Mesendoderm (in vitro differentiated cells): ENCODE measurements around the gene CSNK1D.

Experiments
- DNase-seq: peaks from one replicate; pipeline ENCODE4 v3.0.0; 2013
- H2AK5ac ChIP-seq: 2 replicates; pipeline ENCODE4 v1.6.1; 2013; ENCODE audit warnings: low read length, inconsistent platforms
- H2BK120ac ChIP-seq: 2 replicates; pipeline ENCODE4 v1.6.1; 2013; ENCODE audit warnings: low read depth, mild to moderate bottlenecking, low read length, moderate library complexity, mixed read lengths
- H2BK15ac ChIP-seq: replicated peaks from 2 replicates; pipeline ENCODE4 v1.6.1; 2013; ENCODE audit warnings: low read depth, mild to moderate bottlenecking, moderate library complexity
- H2BK5ac ChIP-seq: 2 replicates; pipeline ENCODE4 v1.6.1; 2013; ENCODE audit warnings: low read length, inconsistent platforms
- H3K18ac ChIP-seq: 2 replicates; pipeline ENCODE4 v1.6.1; 2013; ENCODE audit warnings: mild to moderate bottlenecking, low read length, mixed read lengths
- H3K23ac ChIP-seq: one replicate; pipeline ENCODE4 v1.6.1; 2013; ENCODE audit warnings: low read length
- H3K27ac ChIP-seq: 2 replicates; pipeline ENCODE4 v1.5.1; 2013; ENCODE audit warnings: low read depth, mild to moderate bottlenecking, inconsistent platforms, low read length, moderate library complexity
- H3K27me3 ChIP-seq: 2 replicates; pipeline ENCODE4 v1.6.1; 2013; ENCODE audit warnings: low read length, control low read depth, mild to moderate bottlenecking, inconsistent platforms; ENCODE audit not compliant: insufficient read depth, poor library complexity
- H3K36me3 ChIP-seq: 2 replicates; pipeline ENCODE4 v1.6.1; 2013; ENCODE audit warnings: low read length, inconsistent platforms; ENCODE audit not compliant: control insufficient read depth, insufficient read depth
- H3K4ac ChIP-seq: one replicate; pipeline ENCODE4 v1.6.1; 2013; ENCODE audit warnings: low read depth, mild to moderate bottlenecking, low read length, moderate library complexity
- H3K4me1 ChIP-seq: 2 replicates; pipeline ENCODE4 v1.6.1; 2013; ENCODE audit warnings: low read depth, low read length, inconsistent platforms; ENCODE audit not compliant: control insufficient read depth
- H3K4me2 ChIP-seq: 2 replicates; pipeline ENCODE4 v1.6.1; 2013; ENCODE audit warnings: low read length
- H3K4me3 ChIP-seq: 2 replicates; pipeline ENCODE4 v1.5.1; 2013; ENCODE audit warnings: mild to moderate bottlenecking, low read length
- H3K56ac ChIP-seq: one replicate; pipeline ENCODE4 v1.6.1; 2013; ENCODE audit warnings: low read length
- H3K79me1 ChIP-seq: 2 replicates; pipeline ENCODE4 v1.6.1; 2013; ENCODE audit warnings: low read length, inconsistent platforms
- H3K79me2 ChIP-seq: 2 replicates; pipeline ENCODE4 v1.6.1; 2013; ENCODE audit warnings: mild to moderate bottlenecking, low read length; ENCODE audit not compliant: control insufficient read depth, insufficient read depth
- H3K9ac ChIP-seq: 2 replicates; pipeline ENCODE4 v1.6.1; 2013; ENCODE audit warnings: low read length, inconsistent platforms
- H4K5ac ChIP-seq: one replicate; pipeline ENCODE4 v1.6.1; 2013; ENCODE audit warnings: low read length
- H4K8ac ChIP-seq: one replicate; pipeline ENCODE4 v1.6.1; 2013; ENCODE audit warnings: low read depth, mild to moderate bottlenecking, control low read depth, low read length, moderate library complexity
- WGBS: extraction: QIAGEN DNeasy Blood & Tissue Kit; methylation state at CpG from one replicate; pipeline ENCODE4 v1.1.7; 2013; ENCODE audit warnings: low lambda C conversion rate, missing lambda C conversion rate; ENCODE audit not compliant: insufficient coverage; ENCODE audit errors: extremely low coverage; 5-methylcytosine and 5-hydroxymethylcytosine counted together

Gene CSNK1D

GRCh38 chr17:82204831-82205719, 68.4 kb downstream of the CSNK1D start:
- Histone ChIP-seq H2BK5ac (no peak overlapping the region), H3K27ac (no peak overlapping the region)
- no peak for DNase-seq

GRCh38 chr17:82203920-82204319, 69.6 kb downstream of the CSNK1D start:
- H3K4me2 ChIP-seq, result no peak overlapping the region
- no peak overlapping the region for H3K4me3 ChIP-seq
- H3K4me1 ChIP-seq, result peaks cover 4% of the 10 kb centered on the region
- H3K4ac ChIP-seq, result no peak overlapping the region
- H3K23ac ChIP-seq, result no peak overlapping the region
- no CpG with 5 or more reads among the region's 19 CpGs for WGBS
- DNase-seq, result no peak
- H2BK15ac ChIP-seq, result no peak overlapping the region
- no peak overlapping the region for H3K27ac ChIP-seq
- no peak overlapping the region for H3K56ac ChIP-seq
- no peak overlapping the region for H2BK5ac ChIP-seq
- H3K79me1 ChIP-seq, result no peaks in the 10 kb centered on the region
- H3K9ac ChIP-seq, result no peak overlapping the region
- H4K8ac ChIP-seq, result no peak overlapping the region
- no peaks in the 10 kb centered on the region for H3K36me3 ChIP-seq
- no peak overlapping the region for H2AK5ac ChIP-seq
- H3K79me2 ChIP-seq, result no peaks in the 10 kb centered on the region
- H3K27me3 ChIP-seq, result no peaks in the 10 kb centered on the region
- H2BK120ac ChIP-seq, result no peak overlapping the region
- H4K5ac ChIP-seq, result no peak overlapping the region
- H3K18ac ChIP-seq, result no peak overlapping the region

More at GRCh38 chr17:82204831-82205719, 68.4 kb downstream of the CSNK1D start:
- Histone ChIP-seq H3K79me2 (no peaks in the 10 kb centered on the region), H3K9ac (no peak overlapping the region), H2AK5ac (no peak overlapping the region), H3K56ac (no peak overlapping the region), H3K4me1 (peaks cover 4% of the 10 kb centered on the region), H3K36me3 (no peaks in the 10 kb centered on the region), H4K8ac (no peak overlapping the region), H3K4me2 (no peak overlapping the region), H2BK120ac (no peak overlapping the region), H3K18ac (no peak overlapping the region), H3K4me3 (no peak overlapping the region), H3K4ac (no peak overlapping the region), H3K23ac (no peak overlapping the region), H3K27me3 (no peaks in the 10 kb centered on the region), H3K79me1 (no peaks in the 10 kb centered on the region), H2BK15ac (no peak overlapping the region), H4K5ac (no peak overlapping the region)
- no CpG with 5 or more reads among the region's 25 CpGs for WGBS

GRCh38 chr17:82202981-82203380, 70.5 kb downstream of the CSNK1D start:
- H4K5ac ChIP-seq, result no peak overlapping the region
- no peak for DNase-seq
- no peaks in the 10 kb centered on the region for H3K27me3 ChIP-seq
- no peak overlapping the region for H3K4ac ChIP-seq
- no peak overlapping the region for H2BK15ac ChIP-seq
- no peak overlapping the region for H3K27ac ChIP-seq
- no peak overlapping the region for H3K23ac ChIP-seq
- no peak overlapping the region for H3K9ac ChIP-seq
- no CpG with 5 or more reads among the region's 10 CpGs for WGBS
- H4K8ac ChIP-seq, result no peak overlapping the region
- H3K36me3 ChIP-seq, result no peaks in the 10 kb centered on the region
- peaks cover 4% of the 10 kb centered on the region for H3K4me1 ChIP-seq
- no peaks in the 10 kb centered on the region for H3K79me2 ChIP-seq
- H2BK5ac ChIP-seq, result no peak overlapping the region
- no peak overlapping the region for H2AK5ac ChIP-seq
- H3K79me1 ChIP-seq, result no peaks in the 10 kb centered on the region
- no peak overlapping the region for H2BK120ac ChIP-seq
- no peak overlapping the region for H3K4me3 ChIP-seq
- no peak overlapping the region for H3K18ac ChIP-seq
- H3K4me2 ChIP-seq, result no peak overlapping the region
- no peak overlapping the region for H3K56ac ChIP-seq

DNA sequence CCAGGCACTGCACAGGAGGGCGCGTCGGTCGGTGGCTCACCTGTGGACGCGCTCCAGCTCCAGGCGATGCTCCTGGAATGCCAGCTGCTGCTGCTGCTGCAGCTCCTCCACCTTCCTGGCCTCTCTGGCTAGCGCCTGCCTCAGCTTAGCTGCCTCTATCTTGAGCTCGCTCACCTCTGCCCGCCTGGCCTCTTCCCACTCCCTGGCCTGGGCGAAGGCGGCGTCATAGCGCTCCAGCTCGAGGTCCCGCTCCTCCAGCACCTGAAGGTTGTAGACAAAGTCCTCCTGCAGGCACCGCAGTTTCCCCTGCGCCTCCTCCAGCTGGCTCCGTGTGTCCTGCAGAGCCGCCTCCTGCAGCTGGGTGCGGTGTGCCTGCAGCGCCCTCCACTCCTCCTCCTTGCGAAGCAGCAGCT, 72.0 kb downstream of the CSNK1D start:
- no peak overlapping the region for H2BK15ac ChIP-seq
- WGBS, result no CpG with 5 or more reads among the region's 23 CpGs

DNA sequence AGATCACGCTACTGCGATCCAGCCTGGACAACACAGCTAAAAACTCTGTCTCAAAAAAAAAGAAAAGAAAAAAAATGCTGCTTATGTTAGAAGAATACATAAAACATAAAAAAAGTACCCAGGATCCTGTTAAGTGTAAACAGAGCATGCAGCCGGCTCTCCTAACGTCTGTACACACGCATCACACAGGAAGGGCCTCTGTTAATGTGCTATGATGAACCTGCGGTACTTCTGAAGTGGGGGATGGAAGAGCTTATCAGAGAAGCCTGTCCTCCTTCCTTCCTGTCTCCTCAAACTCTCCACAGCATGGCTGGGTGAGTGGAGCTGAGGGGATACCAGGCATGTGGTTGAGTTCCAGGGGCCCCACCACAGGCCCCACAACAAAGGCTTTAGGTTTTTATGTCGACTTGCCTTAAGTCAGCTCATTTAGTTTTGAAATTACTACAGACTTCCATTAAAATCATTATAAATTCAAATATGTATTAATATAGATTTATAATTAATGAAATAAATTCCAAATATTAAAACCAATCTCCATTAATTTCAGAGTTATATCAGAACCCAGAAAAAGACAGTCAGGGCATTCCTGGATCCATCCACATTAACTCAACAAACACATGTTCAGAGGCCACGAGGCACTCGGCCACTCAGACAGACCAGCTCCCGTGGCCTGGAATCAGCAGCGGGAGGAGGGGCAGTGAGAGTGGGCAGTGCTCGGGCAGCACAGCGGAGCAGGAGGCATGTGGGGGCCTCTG, 72.6 kb downstream of the CSNK1D start:
- no CpG with 5 or more reads among the region's 13 CpGs for WGBS
- DNase-seq, result no peak

More for the DNA sequence above, 72.0 kb downstream of the CSNK1D start:
- Histone ChIP-seq H2BK120ac (no peak overlapping the region), H3K27me3 (no peaks in the 10 kb centered on the region), H3K9ac (no peak overlapping the region), H2AK5ac (no peak overlapping the region), H3K4me2 (no peak overlapping the region), H4K5ac (no peak overlapping the region), H3K18ac (no peak overlapping the region), H4K8ac (no peak overlapping the region), H3K4me1 (peaks cover 4% of the 10 kb centered on the region), H3K4ac (no peak overlapping the region), H3K36me3 (no peaks in the 10 kb centered on the region), H3K56ac (no peak overlapping the region), H2BK5ac (no peak overlapping the region), H3K79me2 (no peaks in the 10 kb centered on the region), H3K79me1 (no peaks in the 10 kb centered on the region), H3K4me3 (no peak overlapping the region), H3K23ac (no peak overlapping the region), H3K27ac (no peak overlapping the region)
- no peak for DNase-seq

More for the DNA sequence above, 72.6 kb downstream of the CSNK1D start:
- Histone ChIP-seq H3K79me1 (no peaks in the 10 kb centered on the region), H3K56ac (no peak overlapping the region), H3K4me2 (no peak overlapping the region), H3K4me3 (no peak overlapping the region), H4K8ac (no peak overlapping the region), H2BK120ac (no peak overlapping the region), H3K18ac (no peak overlapping the region), H2BK5ac (no peak overlapping the region), H3K79me2 (no peaks in the 10 kb centered on the region), H3K36me3 (no peaks in the 10 kb centered on the region), H2AK5ac (no peak overlapping the region), H3K23ac (no peak overlapping the region), H3K4me1 (no peaks in the 10 kb centered on the region), H3K4ac (no peak overlapping the region), H3K27ac (no peak overlapping the region), H2BK15ac (no peak overlapping the region), H4K5ac (no peak overlapping the region), H3K9ac (no peak overlapping the region), H3K27me3 (no peaks in the 10 kb centered on the region)
